K562 (cell line): ENCODE results near the gene VEGFA. TPM values are rescaled to one million over a fixed set of nuclear protein-coding genes. Genes with fewer than 3 reads are reported as not detected.

Source experiments
- BDP1 ChIP-seq: IDR thresholded peaks from 3 replicates; pipeline ENCODE4 v1.6.1; 2011; ENCODE audit not compliant: insufficient read length, insufficient read depth
- BRF2 ChIP-seq: IDR thresholded peaks from 3 replicates; pipeline ENCODE4 v1.6.1; 2011; ENCODE audit warnings: borderline replicate concordance, mild to moderate bottlenecking; ENCODE audit not compliant: insufficient read length, insufficient read depth
- DDX20 ChIP-seq: fragments of 450-650 bp; IDR thresholded peaks from 2 replicates; pipeline ENCODE4 v1.6.1; 2016; ENCODE audit warnings: missing genetic modification characterization, low read depth, mild to moderate bottlenecking, missing compliant biosample characterization, moderate library complexity
- DMBX1 ChIP-seq: fragments of 250-450 bp; sonication (Bioruptor Pico); IDR thresholded peaks from 2 replicates; pipeline ENCODE4 v1.8.0; 2022; ENCODE audit warnings: inconsistent platforms, mild to moderate bottlenecking, moderate library complexity, borderline replicate concordance
- GABPB1 ChIP-seq: sonication (generic); formaldehyde crosslinking; IDR thresholded peaks from 2 replicates; pipeline ENCODE4 v1.8.0; 2022; ENCODE audit warnings: mild to moderate bottlenecking, missing genetic modification reagents
- IRF9 ChIP-seq: fragments of 450-650 bp; IDR thresholded peaks from 2 replicates; pipeline ENCODE4 v1.6.1; 2016; ENCODE audit warnings: missing biosample characterization, missing genetic modification characterization
- LARP7 ChIP-seq: fragments of 450-650 bp; IDR thresholded peaks from 2 replicates; pipeline ENCODE4 v1.6.1; 2016
- MAFG ChIP-seq: fragments of 450-650 bp; conservative IDR thresholded peaks from 2 replicates; pipeline ENCODE4 v1.6.1; 2016; ENCODE audit warnings: missing genetic modification characterization, missing compliant biosample characterization
- NFYB ChIP-seq: IDR thresholded peaks from 2 replicates; pipeline ENCODE4 v1.6.1; 2011; ENCODE audit warnings: mild to moderate bottlenecking, moderate library complexity; ENCODE audit not compliant: insufficient read length; ENCODE audit errors: extremely low read depth
- PCBP1 ChIP-seq: fragments of 200-400 bp; formaldehyde crosslinking; IDR thresholded peaks from 2 replicates; pipeline ENCODE4 v1.6.1; 2018; ENCODE audit warnings: mild to moderate bottlenecking, low read depth, low read length; ENCODE audit not compliant: poor library complexity, severe bottlenecking
- RBM15 ChIP-seq: fragments of 200-400 bp; formaldehyde crosslinking; IDR thresholded peaks from 2 replicates; pipeline ENCODE4 v1.6.1; 2018; ENCODE audit warnings: mild to moderate bottlenecking, low read length, moderate library complexity; ENCODE audit not compliant: insufficient read depth
- SFPQ ChIP-seq: fragments of 200-400 bp; formaldehyde crosslinking; IDR thresholded peaks from 2 replicates; pipeline ENCODE4 v1.6.1; 2017; ENCODE audit warnings: mild to moderate bottlenecking, low read depth, low read length, moderate library complexity
- SNIP1 ChIP-seq: fragments of 450-650 bp; IDR thresholded peaks from 2 replicates; pipeline ENCODE4 v1.7.1; 2017; ENCODE audit warnings: low read depth, mild to moderate bottlenecking
- THAP7 ChIP-seq: fragments of 250-450 bp; sonication (Bioruptor Pico); IDR thresholded peaks from 2 replicates; pipeline ENCODE4 v1.5.0; 2021
- USF2 ChIP-seq: sonication (generic); formaldehyde crosslinking; IDR thresholded peaks from 2 replicates; pipeline ENCODE4 v1.5.0; 2020; ENCODE audit warnings: missing genetic modification reagents
- ZBTB11 ChIP-seq, 3 experiments: fragments of 200-800 bp in 1 of 3; fragments of 250-450 bp in 1 of 3; fragments of 450-650 bp in 1 of 3; sonication (Bioruptor Pico) in 1 of 3; sonication (Bioruptor generic) in 1 of 3; formaldehyde crosslinking in 1 of 3; IDR thresholded peaks; 2 replicates each; pipeline versions ENCODE4 v1.6.1 to v1.8.0; 2016 to 2022; ENCODE audit warnings: mild to moderate bottlenecking in 2 of 3, missing genetic modification characterization in 2 of 3, missing compliant biosample characterization in 1 of 3, moderate library complexity in 1 of 3
- polyA plus RNA-seq, 8 experiments: library from polyadenylated mRNA; depleted of rRNA in 4 of 8; stranded (reverse) in 5 of 8; unstranded in 3 of 8; fragments of >200 nt; fragmentation: Nextera tagmentation in 2 of 8; fragmentation: Illumina TruSeq in 1 of 8; extraction: Ambion mirVana in 2 of 8; extraction: Trizol in 1 of 8; gene quantifications; 2 replicates each; pipeline versions ENCODE4 v1.2.1 to v1.2.3, GENCODE V29; 2011 to 2014; ENCODE audit warnings: inconsistent platforms in 1 of 8, missing spikeins in 1 of 8
- total RNA-seq, 7 experiments: library from RNA; depleted of rRNA in 6 of 7; stranded (reverse); fragments of >200 nt in 6 of 7; fragmentation: Illumina TruSeq in 2 of 7; extraction: Trizol in 2 of 7; gene quantifications; 2 replicates each; pipeline versions ENCODE4 v1.2.1 to v1.2.3, GENCODE V29; 2011 to 2021; ENCODE audit warnings: low replicate concordance in 1 of 7

Gene VEGFA
- total and polyA plus RNA-seq, 9 of the 15 experiments (the other 6 are each of a cell fraction or from before 2014, with no cell fraction given) = 14.0 to 271 (median 124) TPM

GRCh38 chr6:43798688-43799444, 28.9 kb downstream of the VEGFA start (continued):
- TF ChIP-seq MAFG (tag) = peak; percentile 61
- TF ChIP-seq LARP7 = 0 out of 2 replicates have a peak, but pooled peaks have one; percentile 78
- no peak for TF ChIP-seq GABPB1 (CRISPR knock-in tag)
- 0 out of 2 replicates have a peak, but pooled peaks have one; percentile 25 for TF ChIP-seq DMBX1
- no peak for TF ChIP-seq THAP7 (CRISPR knock-in tag)
- TF ChIP-seq BRF2 = no peak
- no peak for TF ChIP-seq NFYB
- no peak for TF ChIP-seq DDX20 (tag)
- TF ChIP-seq IRF9 (tag) = no peak
- TF ChIP-seq SNIP1 = no peak
- no peak for TF ChIP-seq SFPQ
- no peak for TF ChIP-seq PCBP1
- TF ChIP-seq ZBTB11 (CRISPR knock-in tag; IDR thresholded peaks at IDR 0.05) = no peak
- no peak for TF ChIP-seq RBM15
- peak; percentile 90 for TF ChIP-seq USF2
- TF ChIP-seq BDP1 = no peak
